ENCODE measurements around the gene PNPLA1. TPM values are rescaled to one million over a fixed set of nuclear protein-coding genes. Genes with fewer than 3 reads are reported as not detected.

The PNPLA1 gene, protein sequence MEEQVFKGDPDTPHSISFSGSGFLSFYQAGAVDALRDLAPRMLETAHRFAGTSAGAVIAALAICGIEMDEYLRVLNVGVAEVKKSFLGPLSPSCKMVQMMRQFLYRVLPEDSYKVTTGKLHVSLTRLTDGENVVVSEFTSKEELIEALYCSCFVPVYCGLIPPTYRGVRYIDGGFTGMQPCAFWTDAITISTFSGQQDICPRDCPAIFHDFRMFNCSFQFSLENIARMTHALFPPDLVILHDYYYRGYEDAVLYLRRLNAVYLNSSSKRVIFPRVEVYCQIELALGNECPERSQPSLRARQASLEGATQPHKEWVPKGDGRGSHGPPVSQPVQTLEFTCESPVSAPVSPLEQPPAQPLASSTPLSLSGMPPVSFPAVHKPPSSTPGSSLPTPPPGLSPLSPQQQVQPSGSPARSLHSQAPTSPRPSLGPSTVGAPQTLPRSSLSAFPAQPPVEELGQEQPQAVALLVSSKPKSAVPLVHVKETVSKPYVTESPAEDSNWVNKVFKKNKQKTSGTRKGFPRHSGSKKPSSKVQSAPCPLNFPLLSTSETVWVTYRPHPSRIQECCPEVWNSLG
- total RNA-seq (under 1 TPM in 1 of 2 donors, not detected in 1; 0.20 TPM), polyA plus RNA-seq (ENCODE audit: insufficient read length in 2 of 2) (under 1 TPM in 1 of 2 donors, not detected in 1; 0.27 TPM)
- long read RNA-seq, donor 1: 0 reads
- long read RNA-seq, donor 2: 0 reads
- long read RNA-seq, donor 3: 0 reads
- long read RNA-seq, donor 4: 0 reads

DNA sequence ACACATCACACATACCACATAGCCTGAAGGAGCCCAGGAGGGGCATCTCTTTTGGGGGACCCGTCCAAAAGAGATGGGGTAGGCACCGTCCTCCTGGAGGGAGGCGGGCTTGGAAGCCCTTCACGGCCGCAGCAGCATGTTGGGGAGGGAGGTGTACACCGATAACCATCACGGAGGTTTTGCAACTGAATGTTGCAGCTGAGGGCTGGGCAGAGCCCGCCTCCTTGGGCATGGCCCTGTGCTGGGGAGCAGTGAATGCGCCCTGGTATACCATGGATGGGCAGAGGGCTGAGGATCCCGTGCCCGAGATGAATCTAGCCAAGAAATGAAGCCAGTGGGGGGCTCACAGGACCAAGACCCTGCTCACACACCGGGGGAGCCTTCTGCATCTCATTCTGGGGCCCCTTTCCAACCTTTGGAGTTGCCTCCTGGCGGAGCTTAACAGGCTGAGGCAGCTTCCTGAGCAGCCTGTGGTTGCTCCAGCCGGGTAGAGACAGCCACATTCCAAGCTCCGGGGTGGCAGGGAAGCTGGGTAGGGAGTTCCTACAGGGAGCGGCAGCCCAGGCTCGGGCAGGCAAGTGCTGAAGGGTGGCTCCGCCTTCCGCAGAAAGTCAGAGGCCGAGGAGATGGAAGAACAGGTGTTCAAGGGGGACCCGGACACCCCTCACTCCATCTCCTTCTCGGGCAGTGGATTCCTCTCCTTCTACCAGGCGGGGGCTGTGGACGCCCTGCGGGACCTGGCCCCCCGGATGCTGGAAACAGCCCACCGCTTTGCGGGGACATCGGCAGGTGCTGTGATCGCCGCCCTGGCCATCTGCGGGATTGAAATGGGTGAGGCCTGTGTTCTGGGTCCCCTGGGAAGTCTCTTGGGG is at the start of gene PNPLA1:
Gene PNPLA1, plus strand, starts transcription at position 227 of the 872 bp plus-strand sequence. Its CDS starts 400 bp downstream, at position 627.
- Histone ChIP-seq H3K4me1 (ENCODE audit: control insufficient read depth, insufficient read depth, low read length) (no peaks in the 10 kb centered on the region), H3K27me3 (ENCODE audit: control insufficient read depth, insufficient read depth, low read length) (no peaks in the 10 kb centered on the region), H3K4me3 (ENCODE audit: low read depth, low read length) (no peak within 1 kb of the TSS), H3K9me3 (ENCODE audit: control insufficient read depth, insufficient read depth, low read length) (no peaks in the 10 kb centered on the region), H3K36me3 (ENCODE audit: control insufficient read depth, insufficient read depth, low read length) (no peaks in the 10 kb centered on the region), H3K27ac (ENCODE audit: low read depth, low read length) (no peak within 1 kb of the TSS)
- 78% methylated on average over 24 of the region's 32 CpGs for WGBS (ENCODE audit: insufficient coverage)
- DNase-seq (ENCODE audit: low read depth in 4 of 6, low spot score in 6 of 6): no peak

DNA sequence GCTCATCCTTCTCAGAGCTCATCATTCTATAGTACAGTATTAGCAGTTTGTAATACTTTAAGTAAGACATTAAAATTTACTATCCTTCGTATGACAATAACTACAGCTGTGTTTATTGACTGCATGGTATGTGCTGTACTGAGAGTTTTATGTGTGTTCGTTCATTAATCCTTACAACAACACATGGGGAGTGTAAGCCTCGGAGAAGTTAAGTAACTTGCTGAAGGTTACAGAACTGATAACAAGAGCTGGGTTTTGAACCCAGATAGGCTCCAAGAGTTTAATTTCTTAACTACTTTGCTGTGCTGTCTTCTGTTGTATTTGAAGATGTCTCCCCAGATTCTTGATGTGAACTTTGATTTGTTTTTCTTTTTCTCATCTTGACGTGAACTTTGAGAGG is 49.6 kb upstream of the PNPLA1 start:
- Histone ChIP-seq H3K4me1 (ENCODE audit: control insufficient read depth, insufficient read depth, low read length) (peaks cover 3% of the 10 kb centered on the region), H3K36me3 (ENCODE audit: control insufficient read depth, insufficient read depth, low read length) (peaks cover 64% of the 10 kb centered on the region), H3K9me3 (ENCODE audit: control insufficient read depth, insufficient read depth, low read length) (no peaks in the 10 kb centered on the region), H3K27ac (ENCODE audit: low read depth, low read length) (no peak overlapping the region), H3K27me3 (ENCODE audit: control insufficient read depth, insufficient read depth, low read length) (no peaks in the 10 kb centered on the region), H3K4me3 (ENCODE audit: low read depth, low read length) (no peak overlapping the region)
- no peak for DNase-seq (ENCODE audit: low read depth in 4 of 6, low spot score in 6 of 6)
- no CpG with 5 or more reads among the region's 4 CpGs for WGBS (ENCODE audit: insufficient coverage)

DNA sequence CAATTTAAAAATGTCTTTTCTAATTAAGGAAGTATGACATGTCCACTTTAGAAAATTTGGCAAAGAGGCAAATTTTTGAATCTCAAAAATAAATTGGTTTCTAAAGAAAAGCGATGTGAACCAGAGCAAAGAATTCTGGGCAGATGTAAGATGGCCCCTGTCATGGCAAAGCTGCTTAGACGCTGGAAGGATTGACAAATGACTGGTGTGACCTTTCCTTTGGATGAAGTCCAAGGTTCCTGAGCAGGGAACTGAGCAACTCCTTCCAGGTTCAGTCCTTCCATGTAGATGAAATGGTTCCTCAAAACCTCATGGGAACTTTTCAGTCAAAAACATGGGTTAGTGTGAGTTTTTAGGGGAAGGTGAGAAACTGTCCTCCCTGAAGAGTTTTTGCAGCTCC is 48.2 kb upstream of the PNPLA1 start:
- Histone ChIP-seq H3K27ac (ENCODE audit: low read depth, low read length) (no peak overlapping the region), H3K27me3 (ENCODE audit: control insufficient read depth, insufficient read depth, low read length) (no peaks in the 10 kb centered on the region), H3K4me3 (ENCODE audit: low read depth, low read length) (no peak overlapping the region), H3K9me3 (ENCODE audit: control insufficient read depth, insufficient read depth, low read length) (no peaks in the 10 kb centered on the region), H3K4me1 (ENCODE audit: control insufficient read depth, insufficient read depth, low read length) (peaks cover 4% of the 10 kb centered on the region), H3K36me3 (ENCODE audit: control insufficient read depth, insufficient read depth, low read length) (peaks cover 54% of the 10 kb centered on the region)
- no peak for DNase-seq (ENCODE audit: low read depth in 4 of 6, low spot score in 6 of 6)
- WGBS (ENCODE audit: insufficient coverage): 71% methylated on average over 2 of the region's 2 CpGs

DNA sequence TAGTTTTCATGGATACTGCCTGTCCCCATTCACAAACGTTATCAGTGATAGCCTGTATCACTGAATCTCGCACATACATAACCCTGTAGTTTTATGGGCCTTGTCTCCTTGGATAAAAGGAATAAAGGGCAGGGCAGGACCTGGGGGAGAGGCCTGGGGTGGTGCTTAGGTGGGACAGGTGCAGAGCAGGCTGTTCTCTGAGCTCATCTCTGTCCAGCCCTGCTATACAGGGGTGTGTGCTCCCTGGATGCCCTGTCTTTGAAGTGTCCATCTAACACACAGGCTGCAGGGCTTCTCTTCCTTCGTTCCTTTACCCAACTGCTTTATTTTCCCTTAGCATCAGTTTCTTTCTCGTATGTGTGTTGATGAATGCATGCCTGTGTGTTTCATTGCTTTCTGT is 46.9 kb upstream of the PNPLA1 start:
- WGBS (ENCODE audit: insufficient coverage): 90% methylated on average over 2 of the region's 4 CpGs
- H3K9me3 ChIP-seq (ENCODE audit: control insufficient read depth, insufficient read depth, low read length): no peaks in the 10 kb centered on the region
- no peak for DNase-seq (ENCODE audit: low read depth in 4 of 6, low spot score in 6 of 6)
- H3K4me3 ChIP-seq (ENCODE audit: low read depth, low read length): no peak overlapping the region
- peaks cover 47% of the 10 kb centered on the region for H3K36me3 ChIP-seq (ENCODE audit: control insufficient read depth, insufficient read depth, low read length)
- H3K4me1 ChIP-seq (ENCODE audit: control insufficient read depth, insufficient read depth, low read length): peaks cover 6% of the 10 kb centered on the region
- no peaks in the 10 kb centered on the region for H3K27me3 ChIP-seq (ENCODE audit: control insufficient read depth, insufficient read depth, low read length)
- no peak overlapping the region for H3K27ac ChIP-seq (ENCODE audit: low read depth, low read length)

DNA sequence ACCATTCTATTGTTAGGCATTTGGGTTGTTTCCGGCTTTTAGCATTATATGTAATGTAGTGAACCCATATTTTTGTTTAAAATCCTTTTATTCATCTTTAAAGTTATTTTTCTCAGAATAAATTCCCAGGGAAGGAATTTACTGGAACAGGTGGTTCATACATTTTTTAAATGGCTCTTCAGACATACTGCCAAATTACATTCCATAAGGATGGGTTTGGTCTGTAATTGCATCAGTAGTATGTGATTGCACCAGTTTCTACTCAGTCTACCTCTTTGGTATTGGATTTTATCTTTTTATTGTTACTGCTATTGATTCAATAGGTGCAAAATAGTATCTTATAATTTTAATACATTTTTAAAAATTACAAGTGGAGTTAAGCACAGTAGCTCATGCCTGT is 46.2 kb upstream of the PNPLA1 start:
- no peaks in the 10 kb centered on the region for H3K9me3 ChIP-seq (ENCODE audit: control insufficient read depth, insufficient read depth, low read length)
- no peak overlapping the region for H3K27ac ChIP-seq (ENCODE audit: low read depth, low read length)
- H3K27me3 ChIP-seq (ENCODE audit: control insufficient read depth, insufficient read depth, low read length): no peaks in the 10 kb centered on the region
- H3K4me3 ChIP-seq (ENCODE audit: low read depth, low read length): no peak overlapping the region
- peak in 1 of 6 donors; percentile 11 for DNase-seq (ENCODE audit: low read depth in 4 of 6, low spot score in 6 of 6)
- peaks cover 44% of the 10 kb centered on the region for H3K36me3 ChIP-seq (ENCODE audit: control insufficient read depth, insufficient read depth, low read length)
- no CpG with 5 or more reads among the region's 1 CpG for WGBS (ENCODE audit: insufficient coverage)
- H3K4me1 ChIP-seq (ENCODE audit: control insufficient read depth, insufficient read depth, low read length): peaks cover 14% of the 10 kb centered on the region

DNA sequence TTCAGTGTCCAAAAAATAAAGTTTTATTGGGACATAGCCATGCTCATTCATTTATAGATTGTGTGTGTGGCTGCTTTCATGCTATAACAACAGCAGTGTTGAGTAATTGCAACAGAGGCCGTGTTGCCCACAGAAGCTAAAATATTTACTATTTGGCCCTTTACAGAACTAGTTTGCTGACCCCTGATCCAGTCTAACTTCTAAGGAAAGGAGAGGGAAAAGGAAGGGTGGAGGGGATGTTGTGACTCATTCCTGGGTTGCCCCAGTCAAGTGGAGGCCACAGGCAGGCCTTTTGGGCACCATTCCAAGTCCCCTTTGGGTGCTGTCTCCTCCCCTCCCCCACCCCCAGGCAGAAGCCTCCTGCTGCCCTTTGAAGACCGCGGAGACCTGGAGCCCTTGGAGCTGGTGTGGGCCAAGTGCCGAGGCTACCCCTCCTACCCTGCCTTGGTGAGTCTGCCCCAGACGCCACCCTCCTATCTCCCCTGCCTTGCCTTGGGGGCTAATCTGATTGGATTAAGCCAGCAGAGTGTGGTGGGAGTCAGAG is 44.9 kb upstream of the PNPLA1 start:
- Histone ChIP-seq H3K36me3 (ENCODE audit: control insufficient read depth, insufficient read depth, low read length) (peaks cover 49% of the 10 kb centered on the region), H3K27ac (ENCODE audit: low read depth, low read length) (no peak overlapping the region)
- 82% methylated on average over 2 of the region's 5 CpGs for WGBS (ENCODE audit: insufficient coverage)

DNA sequence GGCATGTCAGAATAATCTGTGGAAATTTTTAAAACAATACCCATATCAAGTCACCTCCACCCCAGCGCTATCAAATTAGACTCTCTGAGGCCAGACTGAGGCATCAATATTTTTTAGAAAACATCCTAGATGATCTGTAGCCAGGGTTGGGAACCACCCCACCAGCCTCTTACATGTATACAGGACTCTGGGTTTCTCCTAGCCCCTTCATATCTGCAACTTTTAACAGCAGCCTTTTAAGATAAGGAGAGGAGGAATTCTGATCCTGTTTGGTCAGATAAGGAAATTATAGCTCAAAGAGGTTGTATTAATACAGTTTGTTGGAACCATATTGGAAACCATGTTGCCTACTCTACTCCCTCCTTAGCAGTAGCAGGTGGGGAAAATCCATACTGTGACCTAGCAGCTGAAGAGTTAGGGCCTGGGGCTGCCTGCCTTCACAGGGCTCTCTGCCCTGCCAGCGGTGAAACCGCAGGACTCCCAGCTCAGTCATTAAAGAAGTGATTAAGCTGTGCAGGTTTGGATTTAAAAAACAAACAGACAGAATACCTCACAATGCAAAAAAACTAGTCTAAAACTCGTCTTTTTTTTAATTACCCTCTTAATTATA is 43.3 kb upstream of the PNPLA1 start:
- Histone ChIP-seq H3K36me3 (ENCODE audit: control insufficient read depth, insufficient read depth, low read length) (peaks cover 60% of the 10 kb centered on the region), H3K4me1 (ENCODE audit: control insufficient read depth, insufficient read depth, low read length) (peaks cover 21% of the 10 kb centered on the region), H3K27me3 (ENCODE audit: control insufficient read depth, insufficient read depth, low read length) (no peaks in the 10 kb centered on the region), H3K4me3 (ENCODE audit: low read depth, low read length) (no peak overlapping the region), H3K9me3 (ENCODE audit: control insufficient read depth, insufficient read depth, low read length) (no peaks in the 10 kb centered on the region), H3K27ac (ENCODE audit: low read depth, low read length) (no peak overlapping the region)
- peak in 1 of 6 donors; percentile 17 for DNase-seq (ENCODE audit: low read depth in 4 of 6, low spot score in 6 of 6)
- WGBS (ENCODE audit: insufficient coverage): no CpG with 5 or more reads among the region's 4 CpGs

More for the DNA sequence above, 44.9 kb upstream of the PNPLA1 start:
- no peak for DNase-seq (ENCODE audit: low read depth in 4 of 6, low spot score in 6 of 6)
- Histone ChIP-seq H3K4me3 (ENCODE audit: low read depth, low read length) (no peak overlapping the region), H3K4me1 (ENCODE audit: control insufficient read depth, insufficient read depth, low read length) (peaks cover 21% of the 10 kb centered on the region), H3K27me3 (ENCODE audit: control insufficient read depth, insufficient read depth, low read length) (no peaks in the 10 kb centered on the region), H3K9me3 (ENCODE audit: control insufficient read depth, insufficient read depth, low read length) (no peaks in the 10 kb centered on the region)

DNA sequence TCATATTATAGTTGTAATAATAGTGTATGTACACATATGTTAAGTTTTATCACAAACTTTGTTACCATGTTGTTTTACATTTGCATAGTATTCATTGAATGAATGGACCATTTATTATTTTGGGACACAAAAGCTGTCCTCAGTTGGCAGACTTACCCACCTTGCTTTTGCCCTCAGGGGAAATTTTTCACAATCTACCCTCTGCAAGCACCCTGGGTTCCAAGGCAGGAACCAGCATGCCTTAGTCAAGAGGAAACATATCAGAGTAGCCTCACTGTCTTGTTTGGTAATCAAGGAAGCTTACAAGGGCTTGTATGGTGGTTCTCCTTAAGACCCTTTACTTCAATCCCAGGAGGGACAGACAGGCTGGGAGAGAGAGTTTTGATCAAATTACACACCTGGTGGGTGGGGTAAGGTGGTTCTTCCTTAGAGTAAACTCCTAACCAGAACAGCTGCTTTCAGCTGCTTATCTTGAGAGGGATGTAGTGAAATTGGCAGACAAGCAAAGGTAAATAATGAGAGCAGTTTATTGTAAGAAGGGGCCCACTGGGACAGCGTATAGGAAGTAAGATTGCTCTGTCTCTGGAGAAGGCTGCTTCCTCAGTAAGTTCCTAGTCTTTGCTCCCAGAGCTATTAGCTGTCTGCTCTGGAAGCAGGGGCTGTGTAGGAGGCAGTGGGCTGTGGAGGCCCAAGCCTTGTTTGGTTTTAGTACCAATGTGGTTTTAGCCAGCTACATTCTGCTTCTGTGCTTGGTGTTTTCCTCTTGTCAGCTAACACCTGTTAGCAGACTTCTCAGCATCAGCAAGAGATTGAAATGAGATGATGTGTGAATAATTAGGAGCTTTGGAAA is 42.3 kb upstream of the PNPLA1 start:
- Histone ChIP-seq H3K4me3 (ENCODE audit: low read depth, low read length) (no peak overlapping the region), H3K36me3 (ENCODE audit: control insufficient read depth, insufficient read depth, low read length) (peaks cover 56% of the 10 kb centered on the region), H3K9me3 (ENCODE audit: control insufficient read depth, insufficient read depth, low read length) (no peaks in the 10 kb centered on the region), H3K4me1 (ENCODE audit: control insufficient read depth, insufficient read depth, low read length) (peaks cover 21% of the 10 kb centered on the region), H3K27ac (ENCODE audit: low read depth, low read length) (no peak overlapping the region), H3K27me3 (ENCODE audit: control insufficient read depth, insufficient read depth, low read length) (no peaks in the 10 kb centered on the region)
- 83% methylated on average over 1 of the region's 1 CpG for WGBS (ENCODE audit: insufficient coverage)
- peak in 1 of 6 donors; percentile 55 for DNase-seq (ENCODE audit: low read depth in 4 of 6, low spot score in 6 of 6)
